ENCODE results near the gene TPSAB1. TPM values are rescaled to one million over a fixed set of nuclear protein-coding genes. Genes with fewer than 3 reads are reported as not detected.

TPSAB1 gene
- total RNA-seq, 1 donor from 2014 or later, result not detected

DNA sequence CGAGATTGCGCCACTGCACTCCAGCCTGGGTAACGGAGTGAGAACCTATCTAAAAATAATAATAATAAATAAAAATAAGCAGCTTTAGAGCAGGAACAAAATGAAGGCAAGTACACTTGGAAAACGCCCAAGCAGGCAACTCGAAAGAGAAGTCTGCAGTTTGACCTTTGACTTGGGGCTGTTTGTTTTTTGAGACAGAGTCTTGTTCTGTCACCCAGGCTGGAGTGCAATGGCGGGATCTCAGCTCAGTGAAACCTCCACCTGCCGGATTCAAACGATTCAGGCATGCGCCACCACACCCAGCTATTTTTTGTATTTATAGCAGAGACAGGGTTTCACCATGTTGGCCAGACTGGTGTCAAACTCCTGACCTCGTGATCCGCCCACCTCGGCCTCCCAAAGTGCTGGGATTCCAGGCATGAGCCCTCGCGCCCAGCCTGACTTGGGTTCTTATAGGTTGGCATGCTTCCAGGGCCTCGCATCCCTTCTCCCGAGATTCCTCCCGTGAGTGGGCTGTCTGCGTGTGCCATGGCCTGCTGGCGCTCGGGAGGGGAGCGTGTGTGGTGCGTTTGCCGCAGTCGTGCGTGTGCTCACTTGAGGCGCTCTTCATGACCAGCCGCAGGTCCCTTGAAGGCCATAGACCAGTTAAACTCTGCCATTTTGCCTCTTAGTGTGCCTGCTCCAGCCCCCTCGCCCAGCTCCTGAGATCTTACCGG lies 50.5 kb downstream of the TPSAB1 start:
- Mint-ChIP-seq H3K27ac (ENCODE audit: unreplicated experiment) (no peak overlapping the region), H3K9me3 (ENCODE audit: unreplicated experiment) (peaks cover 2% of the 10 kb centered on the region), H3K4me3 (ENCODE audit: unreplicated experiment) (no peak overlapping the region), H3K27me3 (ENCODE audit: unreplicated experiment) (peaks cover 6% of the 10 kb centered on the region), H3K4me1 (ENCODE audit: low read depth, unreplicated experiment) (peaks cover 13% of the 10 kb centered on the region), H3K36me3 (ENCODE audit: unreplicated experiment) (no peaks in the 10 kb centered on the region)
- TF ChIP-seq, protein P1, sequence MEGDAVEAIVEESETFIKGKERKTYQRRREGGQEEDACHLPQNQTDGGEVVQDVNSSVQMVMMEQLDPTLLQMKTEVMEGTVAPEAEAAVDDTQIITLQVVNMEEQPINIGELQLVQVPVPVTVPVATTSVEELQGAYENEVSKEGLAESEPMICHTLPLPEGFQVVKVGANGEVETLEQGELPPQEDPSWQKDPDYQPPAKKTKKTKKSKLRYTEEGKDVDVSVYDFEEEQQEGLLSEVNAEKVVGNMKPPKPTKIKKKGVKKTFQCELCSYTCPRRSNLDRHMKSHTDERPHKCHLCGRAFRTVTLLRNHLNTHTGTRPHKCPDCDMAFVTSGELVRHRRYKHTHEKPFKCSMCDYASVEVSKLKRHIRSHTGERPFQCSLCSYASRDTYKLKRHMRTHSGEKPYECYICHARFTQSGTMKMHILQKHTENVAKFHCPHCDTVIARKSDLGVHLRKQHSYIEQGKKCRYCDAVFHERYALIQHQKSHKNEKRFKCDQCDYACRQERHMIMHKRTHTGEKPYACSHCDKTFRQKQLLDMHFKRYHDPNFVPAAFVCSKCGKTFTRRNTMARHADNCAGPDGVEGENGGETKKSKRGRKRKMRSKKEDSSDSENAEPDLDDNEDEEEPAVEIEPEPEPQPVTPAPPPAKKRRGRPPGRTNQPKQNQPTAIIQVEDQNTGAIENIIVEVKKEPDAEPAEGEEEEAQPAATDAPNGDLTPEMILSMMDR (IDR thresholded peaks at IDR 0.05; ENCODE audit: partially characterized antibody, unreplicated experiment), result no peak
- no peak for DNase-seq

DNA sequence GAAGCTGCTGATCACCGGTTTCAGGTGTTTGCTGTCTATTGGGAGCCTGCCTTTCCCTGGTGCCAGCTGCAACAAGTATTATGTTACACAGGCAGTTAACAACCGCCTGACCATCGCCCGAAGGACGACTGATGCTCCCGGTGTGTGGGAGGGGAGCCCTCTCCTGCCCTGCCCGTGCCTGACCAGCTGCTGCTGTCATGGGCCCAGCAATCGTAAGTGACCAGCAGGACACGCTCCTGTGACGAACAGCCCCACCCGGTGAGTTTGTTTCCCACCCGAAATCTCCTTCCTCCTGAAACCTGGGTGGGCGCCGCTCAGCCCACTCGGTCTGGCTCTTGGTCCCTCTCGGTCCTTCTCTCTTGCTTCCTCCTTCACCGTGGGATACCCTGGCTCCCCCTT lies 51.1 kb downstream of the TPSAB1 start:
- TF ChIP-seq, protein P1 (IDR thresholded peaks at IDR 0.05; ENCODE audit: partially characterized antibody, unreplicated experiment), result no peak
- Mint-ChIP-seq H3K27me3 (ENCODE audit: unreplicated experiment) (peaks cover 6% of the 10 kb centered on the region), H3K27ac (ENCODE audit: unreplicated experiment) (no peak overlapping the region), H3K36me3 (ENCODE audit: unreplicated experiment) (no peaks in the 10 kb centered on the region), H3K4me3 (ENCODE audit: unreplicated experiment) (peak overlapping the region; percentile 25), H3K9me3 (ENCODE audit: unreplicated experiment) (peaks cover 2% of the 10 kb centered on the region), H3K4me1 (ENCODE audit: low read depth, unreplicated experiment) (peaks cover 13% of the 10 kb centered on the region)
- no peak for DNase-seq

Other genes starting within 250 kb of the TPSAB1 start
- 1.3 TPM for gene SSTR5, start 168.0 kb upstream of the TPSAB1 start, total RNA-seq (ENCODE audit: unreplicated experiment)
- not detected for gene C1QTNF8, start 144.5 kb upstream of the TPSAB1 start, total RNA-seq (ENCODE audit: unreplicated experiment)
- 161 TPM for gene CACNA1H, start 87.6 kb upstream of the TPSAB1 start, total RNA-seq (ENCODE audit: unreplicated experiment)
- gene TPSG1, start 15.4 kb upstream of the TPSAB1 start, total RNA-seq (ENCODE audit: unreplicated experiment), result not detected
- not detected for gene TPSB2, start 10.5 kb upstream of the TPSAB1 start, total RNA-seq (ENCODE audit: unreplicated experiment)
- not detected for gene TPSD1, start 15.4 kb downstream of the TPSAB1 start, total RNA-seq (ENCODE audit: unreplicated experiment)
- 256 TPM for gene UBE2I, start 68.9 kb downstream of the TPSAB1 start, total RNA-seq (ENCODE audit: unreplicated experiment)
- 26.7 TPM for gene BAIAP3, start 92.9 kb downstream of the TPSAB1 start, total RNA-seq (ENCODE audit: unreplicated experiment)
- gene TSR3, start 111.2 kb downstream of the TPSAB1 start, total RNA-seq (ENCODE audit: unreplicated experiment), result 52.5 TPM
- 50.5 TPM for gene GNPTG, start 111.2 kb downstream of the TPSAB1 start, total RNA-seq (ENCODE audit: unreplicated experiment)
- 30.7 TPM for gene UNKL, start 174.0 kb downstream of the TPSAB1 start, total RNA-seq (ENCODE audit: unreplicated experiment)
- gene UQCC4, start 180.0 kb downstream of the TPSAB1 start, total RNA-seq (ENCODE audit: unreplicated experiment), result 10.4 TPM
- gene PERCC1, start 190.4 kb downstream of the TPSAB1 start, total RNA-seq (ENCODE audit: unreplicated experiment), result not detected
- 4.2 TPM for gene CCDC154, start 203.9 kb downstream of the TPSAB1 start, total RNA-seq (ENCODE audit: unreplicated experiment)
- gene CLCN7, start 234.3 kb downstream of the TPSAB1 start, total RNA-seq (ENCODE audit: unreplicated experiment), result 118 TPM
- 2.2 TPM for gene PTX4, start 248.2 kb downstream of the TPSAB1 start, total RNA-seq (ENCODE audit: unreplicated experiment)